Sigmoid colon (tissue), 7 donors: ENCODE measurements around the gene MET. TPM values are rescaled to one million over a fixed set of nuclear protein-coding genes. Genes with fewer than 3 reads are reported as not detected.

Source experiments
- DNase-seq: peaks from one replicate; pipeline ENCODE4 v3.0.0-alpha.2; 2019
- H3K27ac ChIP-seq, 4 donors: fragments of 200-600 bp; sonication (generic); one replicate each; pipeline ENCODE4 v1.5.1; 2016 to 2019; ENCODE audit warnings: mild to moderate bottlenecking in 1 of 4
- H3K27me3 ChIP-seq, 3 donors: fragments of 200-600 bp; sonication (generic); one replicate each; pipeline ENCODE4 v1.5.1; 2019; ENCODE audit warnings: mild to moderate bottlenecking in 1 of 3
- H3K36me3 ChIP-seq, 4 donors: fragments of 200-600 bp; sonication (generic); one replicate each; pipeline ENCODE4 v1.5.1; 2016 to 2019
- H3K4me1 ChIP-seq, 4 donors: fragments of 200-600 bp; sonication (generic); one replicate each; pipeline ENCODE4 v1.5.1; 2017 to 2019
- H3K4me3 ChIP-seq, 4 donors: fragments of 200-600 bp; sonication (generic); one replicate each; pipeline ENCODE4 v1.5.1; 2017 to 2019; ENCODE audit warnings: mild to moderate bottlenecking in 2 of 4, moderate library complexity in 1 of 4
- H3K9me3 ChIP-seq, 4 donors: fragments of 200-600 bp in 3 of 4; sonication (generic) in 3 of 4; one replicate each; pipeline versions ENCODE4 v1.5.1 to v1.6.1; 2013 to 2019
- EP300 ChIP-seq, 4 donors: sonication (generic); formaldehyde crosslinking; IDR thresholded peaks; one replicate each; pipeline ENCODE4 v1.6.1; 2017; ENCODE audit warnings: antibody characterized with exemption in 4 of 4
- POLR2A ChIP-seq, 2 donors: fragments of 450-650 bp; IDR thresholded peaks; one replicate each; pipeline ENCODE4 v1.6.1; 2016; ENCODE audit warnings: antibody characterized with exemption in 2 of 2, mild to moderate bottlenecking in 2 of 2, moderate library complexity in 2 of 2
- POLR2AphosphoS5 ChIP-seq, 4 donors: sonication (generic); formaldehyde crosslinking; IDR thresholded peaks; one replicate each; pipeline ENCODE4 v1.6.1; 2017; ENCODE audit warnings: antibody characterized with exemption in 4 of 4
- WGBS, 2 donors: extraction: QIAGEN DNeasy Blood & Tissue Kit; methylation state at CpG; one replicate each; pipeline ENCODE4 v1.1.7; 2013; 5-methylcytosine and 5-hydroxymethylcytosine counted together
- intact Hi-C: fragments of 100-400 bp; cut with DNase I; formaldehyde crosslinking; loops from one replicate; pipeline ENCODE4 v1.15.1; 2023
- polyA plus RNA-seq, 3 donors: library from polyadenylated mRNA; stranded (reverse); fragments of 200-250 nt; gene quantifications; one replicate each; pipeline ENCODE4 v1.2.3, GENCODE V29; 2013
- total RNA-seq, 4 donors: library from RNA; depleted of rRNA; stranded (reverse); fragments of >200 nt; gene quantifications; one replicate each; pipeline ENCODE4 v1.1.0, GENCODE V29; 2016
- TF ChIP-seq, protein P1 (sequence below), 4 experiments: fragments of 450-650 bp in 3 of 4; fragments of 200-600 bp in 1 of 4; IDR thresholded peaks; one replicate each; pipeline ENCODE4 v1.5.1; 2016 to 2019; ENCODE audit warnings: antibody characterized with exemption in 4 of 4, mild to moderate bottlenecking in 3 of 4, moderate library complexity in 2 of 4
- donor health status: healthy with polysubstance abuse.
- donor health status: Bipolar disorder and iron deficiency.
- donor health status: healthy.

Gene MET
- total and polyA plus RNA-seq, 7 donors = 1.2 to 21.6 (median 15.9) TPM

GRCh38 chr7:116698396-116698795 lies 26.4 kb downstream of the MET start:
- DNase-seq = no peak
- no peaks in the 10 kb centered on the region for H3K9me3 ChIP-seq
- TF ChIP-seq POLR2A (IDR thresholded peaks at IDR 0.05) = no peak
- TF ChIP-seq POLR2AphosphoS5 (IDR thresholded peaks at IDR 0.05) = no peak
- TF ChIP-seq, protein P1, sequence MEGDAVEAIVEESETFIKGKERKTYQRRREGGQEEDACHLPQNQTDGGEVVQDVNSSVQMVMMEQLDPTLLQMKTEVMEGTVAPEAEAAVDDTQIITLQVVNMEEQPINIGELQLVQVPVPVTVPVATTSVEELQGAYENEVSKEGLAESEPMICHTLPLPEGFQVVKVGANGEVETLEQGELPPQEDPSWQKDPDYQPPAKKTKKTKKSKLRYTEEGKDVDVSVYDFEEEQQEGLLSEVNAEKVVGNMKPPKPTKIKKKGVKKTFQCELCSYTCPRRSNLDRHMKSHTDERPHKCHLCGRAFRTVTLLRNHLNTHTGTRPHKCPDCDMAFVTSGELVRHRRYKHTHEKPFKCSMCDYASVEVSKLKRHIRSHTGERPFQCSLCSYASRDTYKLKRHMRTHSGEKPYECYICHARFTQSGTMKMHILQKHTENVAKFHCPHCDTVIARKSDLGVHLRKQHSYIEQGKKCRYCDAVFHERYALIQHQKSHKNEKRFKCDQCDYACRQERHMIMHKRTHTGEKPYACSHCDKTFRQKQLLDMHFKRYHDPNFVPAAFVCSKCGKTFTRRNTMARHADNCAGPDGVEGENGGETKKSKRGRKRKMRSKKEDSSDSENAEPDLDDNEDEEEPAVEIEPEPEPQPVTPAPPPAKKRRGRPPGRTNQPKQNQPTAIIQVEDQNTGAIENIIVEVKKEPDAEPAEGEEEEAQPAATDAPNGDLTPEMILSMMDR (IDR thresholded peaks at IDR 0.05) = no peak
- no peak for TF ChIP-seq EP300 (IDR thresholded peaks at IDR 0.05)
- intact Hi-C loops = no loop called here
- H3K4me3 ChIP-seq = no peak overlapping the region
- no peaks in the 10 kb centered on the region for H3K36me3 ChIP-seq
- H3K4me1 ChIP-seq = peaks cover 0 to 19% (median 0%) of the 10 kb centered on the region in 4 donors
- H3K27ac ChIP-seq = no peak overlapping the region
- 65 to 66% methylated on average over 2 of the region's 2 CpGs for WGBS, 2 donors
- no peaks in the 10 kb centered on the region for H3K27me3 ChIP-seq

- Histone ChIP-seq H3K4me3 (no peak overlapping the region), H3K27me3 (no peaks in the 10 kb centered on the region), H3K4me1 (peaks cover 0 to 19% (median 0%) of the 10 kb centered on the region in 4 donors), H3K9me3 (no peaks in the 10 kb centered on the region), H3K27ac (no peak overlapping the region), H3K36me3 (no peaks in the 10 kb centered on the region)
- intact Hi-C loops = no loop called here
- TF ChIP-seq, protein P1 (IDR thresholded peaks at IDR 0.05) = no peak
- no peak for DNase-seq
- WGBS, 2 donors = 93 to 94% methylated on average over 12 of the region's 12 CpGs
These were observed 27.1 kb downstream of the MET start for GRCh38 chr7:116698930-116699721.

DNA sequence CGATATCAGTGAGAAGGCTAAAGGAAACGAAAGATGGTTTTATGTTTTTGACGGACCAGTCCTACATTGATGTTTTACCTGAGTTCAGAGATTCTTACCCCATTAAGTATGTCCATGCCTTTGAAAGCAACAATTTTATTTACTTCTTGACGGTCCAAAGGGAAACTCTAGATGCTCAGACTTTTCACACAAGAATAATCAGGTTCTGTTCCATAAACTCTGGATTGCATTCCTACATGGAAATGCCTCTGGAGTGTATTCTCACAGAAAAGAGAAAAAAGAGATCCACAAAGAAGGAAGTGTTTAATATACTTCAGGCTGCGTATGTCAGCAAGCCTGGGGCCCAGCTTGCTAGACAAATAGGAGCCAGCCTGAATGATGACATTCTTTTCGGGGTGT lies 27.7 kb downstream of the MET start:
- DNase-seq = no peak
- 94 to 95% methylated on average over 6 of the region's 6 CpGs for WGBS, 2 donors
- no peaks in the 10 kb centered on the region for H3K27me3 ChIP-seq
- H3K4me3 ChIP-seq = no peak overlapping the region
- no peak overlapping the region for H3K27ac ChIP-seq
- no peaks in the 10 kb centered on the region for H3K9me3 ChIP-seq
- peaks cover 0 to 19% (median 0%) of the 10 kb centered on the region in 4 donors for H3K4me1 ChIP-seq
- intact Hi-C loops = no loop called here
- no peaks in the 10 kb centered on the region for H3K36me3 ChIP-seq
- TF ChIP-seq POLR2AphosphoS5 (IDR thresholded peaks at IDR 0.05) = no peak
- no peak for TF ChIP-seq EP300 (IDR thresholded peaks at IDR 0.05)
- TF ChIP-seq POLR2A (IDR thresholded peaks at IDR 0.05) = no peak
- TF ChIP-seq, protein P1 (IDR thresholded peaks at IDR 0.05) = no peak

- no peak for TF ChIP-seq EP300 (IDR thresholded peaks at IDR 0.05)
- TF ChIP-seq POLR2AphosphoS5 (IDR thresholded peaks at IDR 0.05) = no peak
- no peak for TF ChIP-seq POLR2A (IDR thresholded peaks at IDR 0.05)
- TF ChIP-seq, protein P1 (IDR thresholded peaks at IDR 0.05) = no peak
These were observed 30.2 kb downstream of the MET start for GRCh38 chr7:116702046-116702785.

More at GRCh38 chr7:116702046-116702785, 30.2 kb downstream of the MET start:
- Histone ChIP-seq H3K27me3 (no peaks in the 10 kb centered on the region), H3K27ac (no peak overlapping the region), H3K4me3 (no peak overlapping the region), H3K4me1 (peaks cover 0 to 18% (median 0%) of the 10 kb centered on the region in 4 donors), H3K9me3 (no peaks in the 10 kb centered on the region), H3K36me3 (no peaks in the 10 kb centered on the region)
- no peak for DNase-seq
- intact Hi-C loops = no loop called here
- 92 to 96% methylated on average over 2 of the region's 2 CpGs for WGBS, 2 donors
